Keratinocyte (primary cell): ENCODE results near the gene SCARB1. TPM values are rescaled to one million over a fixed set of nuclear protein-coding genes. Genes with fewer than 3 reads are reported as not detected.

Experiments
- DNase-seq: peaks from one replicate; pipeline ENCODE4 v3.0.0-alpha.2; 2011; ENCODE audit warnings: low read depth, missing footprints, low spot score
- FAIRE-seq: peaks from 2 replicates; lab custom pipeline; 2011; peaks lifted over from hg19 to GRCh38; lab: Jason Lieb, UNC
- H2AFZ ChIP-seq: 2 replicates; pipeline ENCODE4 v1.6.0; 2012; ENCODE audit warnings: low read length, control low read depth, inconsistent platforms; ENCODE audit not compliant: control insufficient read depth
- H3K27ac ChIP-seq: 2 replicates; pipeline ENCODE4 v1.5.1; 2011; ENCODE audit warnings: low read length; ENCODE audit not compliant: control insufficient read depth, insufficient read depth
- H3K27me3 ChIP-seq: 3 replicates; pipeline ENCODE4 v1.6.0; 2011; ENCODE audit warnings: low read length; ENCODE audit not compliant: control insufficient read depth, insufficient read depth; ENCODE audit errors: extremely low read depth
- H3K36me3 ChIP-seq, 2 experiments: 2 replicates in 1 of 2; 3 replicates in 1 of 2; pipeline ENCODE4 v1.5.1; 2011; ENCODE audit warnings: low read length in 2 of 2, mild to moderate bottlenecking in 1 of 2; ENCODE audit not compliant: control insufficient read depth in 2 of 2, insufficient read depth in 2 of 2; ENCODE audit errors: extremely low read depth in 1 of 2
- H3K4me1 ChIP-seq: 3 replicates; pipeline ENCODE4 v1.5.1; 2011; ENCODE audit warnings: low read length; ENCODE audit not compliant: control insufficient read depth, insufficient read depth; ENCODE audit errors: extremely low read depth
- H3K4me2 ChIP-seq: 3 replicates; pipeline ENCODE4 v1.6.0; 2011; ENCODE audit warnings: low read depth, low read length; ENCODE audit not compliant: control insufficient read depth, insufficient read depth; ENCODE audit errors: extremely low read depth
- H3K4me3 ChIP-seq, 3 experiments: fragments of 200-600 bp in 1 of 3; sonication (generic) in 1 of 3; 2 replicates in 2 of 3; 3 replicates in 1 of 3; pipeline ENCODE4 v1.5.1; 2011 to 2016; ENCODE audit warnings: low read length in 3 of 3, mild to moderate bottlenecking in 3 of 3, control low read depth in 2 of 3, inconsistent platforms in 1 of 3, low read depth in 1 of 3, mixed read lengths in 1 of 3, mixed run types in 1 of 3, moderate library complexity in 1 of 3; ENCODE audit not compliant: control insufficient read depth in 2 of 3, insufficient read depth in 2 of 3; ENCODE audit errors: extremely low read depth in 1 of 3
- H3K79me2 ChIP-seq: 2 replicates; pipeline ENCODE4 v1.6.0; 2012; ENCODE audit warnings: low read length; ENCODE audit not compliant: control insufficient read depth, insufficient read depth
- H3K9ac ChIP-seq: 3 replicates; pipeline ENCODE4 v1.6.0; 2011; ENCODE audit warnings: low read length; ENCODE audit not compliant: control insufficient read depth, insufficient read depth; ENCODE audit errors: extremely low read depth
- H3K9me1 ChIP-seq: 3 replicates; pipeline ENCODE4 v1.6.0; 2011; ENCODE audit warnings: low read length; ENCODE audit not compliant: control insufficient read depth, insufficient read depth; ENCODE audit errors: extremely low read depth
- H3K9me3 ChIP-seq: 2 replicates; pipeline ENCODE4 v1.5.1; 2012; ENCODE audit warnings: low read depth, low read length; ENCODE audit not compliant: control insufficient read depth
- H4K20me1 ChIP-seq: 3 replicates; pipeline ENCODE4 v1.6.0; 2011; ENCODE audit warnings: low read length; ENCODE audit not compliant: control insufficient read depth, insufficient read depth; ENCODE audit errors: extremely low read depth
- CTCF ChIP-seq, 3 experiments: IDR thresholded peaks in 1 of 3; conservative IDR thresholded peaks in 1 of 3; optimal IDR thresholded peaks in 1 of 3; 2 replicates in 2 of 3; 3 replicates in 1 of 3; pipeline versions ENCODE3 to v1.5.1; 2011; ENCODE audit warnings: low read length in 3 of 3, mild to moderate bottlenecking in 3 of 3, moderate library complexity in 2 of 3, control low read depth in 1 of 3, inconsistent platforms in 1 of 3; ENCODE audit not compliant: insufficient read depth in 2 of 3; ENCODE audit errors: extremely low read depth in 1 of 3
- EZH2 ChIP-seq: IDR thresholded peaks from one replicate; pipeline ENCODE4 v1.6.1; 2012; ENCODE audit warnings: inconsistent platforms, mild to moderate bottlenecking, low read length, moderate library complexity
- dilution Hi-C: fragments of 300-500 bp; cut with MboI; formaldehyde crosslinking; loops from one replicate; pipeline ENCODE4 v1.7.0; 2020; ENCODE audit warnings: low sequenced_read_pairs; ENCODE audit not compliant: extremely low pct_ligation_motif_present
- polyA plus RNA-seq, 5 experiments: library from polyadenylated mRNA; depleted of rRNA in 3 of 5; stranded (reverse) in 3 of 5; stranded (forward) in 1 of 5; unstranded in 1 of 5; fragments of >200 nt; gene quantifications; 1 replicate in 1 of 5; 2 replicates in 3 of 5; 3 replicates in 1 of 5; pipeline versions ENCODE4 v1.2.1 to v1.2.3, GENCODE V29; 2011 to 2012; ENCODE audit warnings: missing spikeins in 2 of 5, low read depth in 1 of 5, low replicate concordance in 1 of 5

Gene SCARB1
- polyA plus RNA-seq, 1 donor (not counting 4 experiments of a cell fraction or from before 2014, with no cell fraction given) = 40.9 TPM

- H4K20me1 ChIP-seq = no peaks in the 10 kb centered on the region
- H3K79me2 ChIP-seq = no peaks in the 10 kb centered on the region
- H2AFZ ChIP-seq = no peak overlapping the region
- H3K9me3 ChIP-seq = no peaks in the 10 kb centered on the region
- FAIRE-seq (no peak), DNase-seq (no peak)
- dilution Hi-C loops = no loop called here
- no peak overlapping the region for H3K27ac ChIP-seq
- no peak overlapping the region for H3K4me2 ChIP-seq
- no peaks in the 10 kb centered on the region for H3K27me3 ChIP-seq
- no peak overlapping the region for H3K4me3 ChIP-seq
- H3K36me3 ChIP-seq = peaks cover 20 to 32% of the 10 kb centered on the region in 2 experiments
- TF ChIP-seq EZH2 (no peak), CTCF (optimal IDR thresholded peaks at IDR 0.05 in 1 of 3, IDR thresholded peaks at IDR 0.05 in 1 of 3, conservative IDR thresholded peaks at IDR 0.05 in 1 of 3; ENCODE audit: extremely low read depth in 1 of 3, insufficient read depth in 2 of 3, low read length in 3 of 3) (no peak)
- H3K4me1 ChIP-seq = peaks cover 10% of the 10 kb centered on the region
- H3K9me1 ChIP-seq = no peaks in the 10 kb centered on the region
- H3K9ac ChIP-seq = no peak overlapping the region
Measured at GRCh38 chr12:124804011-124804621, 59.5 kb downstream of the SCARB1 start.

DNA sequence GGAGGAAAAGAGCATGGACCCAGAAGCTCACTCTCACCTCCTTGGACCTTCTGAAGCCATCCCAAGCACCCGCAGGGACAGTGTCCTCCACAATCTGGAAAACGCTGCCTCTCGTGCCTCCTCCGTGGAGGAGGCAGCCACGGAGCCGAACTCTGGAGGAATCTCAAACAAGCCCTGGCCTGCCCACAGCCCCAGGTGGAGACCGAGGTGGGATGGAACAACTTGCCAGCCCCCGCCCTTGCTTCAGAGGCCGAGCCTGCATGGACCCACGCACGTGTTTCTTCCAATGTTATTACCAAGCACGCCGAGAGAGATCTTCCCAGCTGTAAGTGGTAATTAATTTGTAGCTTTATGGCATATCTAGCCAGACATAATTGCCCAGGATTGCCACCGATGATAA lies 61.3 kb downstream of the SCARB1 start:
- no peak overlapping the region for H3K4me3 ChIP-seq
- FAIRE-seq = peak; percentile 23
- H3K4me1 ChIP-seq = peaks cover 10% of the 10 kb centered on the region
- no peak overlapping the region for H3K27ac ChIP-seq
- peaks cover 20 to 33% of the 10 kb centered on the region in 2 experiments for H3K36me3 ChIP-seq
- DNase-seq = no peak
- H3K9me3 ChIP-seq = no peaks in the 10 kb centered on the region
- peak overlapping the region; percentile 4 for H3K4me2 ChIP-seq
- H3K27me3 ChIP-seq = no peaks in the 10 kb centered on the region
- H3K9me1 ChIP-seq = no peaks in the 10 kb centered on the region
- H3K79me2 ChIP-seq = no peaks in the 10 kb centered on the region
- no peaks in the 10 kb centered on the region for H4K20me1 ChIP-seq
- dilution Hi-C loops = no loop called here
- no peak for TF ChIP-seq CTCF (optimal IDR thresholded peaks at IDR 0.05 in 1 of 3, IDR thresholded peaks at IDR 0.05 in 1 of 3, conservative IDR thresholded peaks at IDR 0.05 in 1 of 3; ENCODE audit: extremely low read depth in 1 of 3, insufficient read depth in 2 of 3, low read length in 3 of 3)
- no peak for TF ChIP-seq EZH2
- H2AFZ ChIP-seq = peak overlapping the region; percentile 51
- H3K9ac ChIP-seq = no peak overlapping the region
